IMR-90 (cell line): ENCODE results near the gene SSTR1. TPM values are rescaled to one million over a fixed set of nuclear protein-coding genes. Genes with fewer than 3 reads are reported as not detected.

Experiments
- ATAC-seq: fragments of 200-7000 bp; cut with Tn5 transposase; 2 replicates; pipeline ENCODE4 v1.9.1; 2020; ENCODE audit warnings: low read depth, mild to moderate bottlenecking, moderate library complexity
- BruUV-seq: library from RNA; stranded (reverse); fragments of 400-500 nt; replicated peaks from 2 replicates; lab custom pipeline; 2021; lab: Mats Ljungman, UMichigan
- CTCF ChIA-PET: fragments of 300-600 bp; formaldehyde crosslinking; extraction: SDS; loops from one replicate; lab custom pipeline; 2021; ENCODE audit warnings: antibody characterized with exemption; lab: Yijun Ruan, JAX
- POLR2A ChIA-PET: fragments of 300-600 bp; sonication (Branson Sonifier 250); formaldehyde crosslinking; loops from one replicate; lab custom pipeline; 2022; ENCODE audit warnings: antibody characterized with exemption; ENCODE audit not compliant: unreplicated experiment; lab: Charles Lee
- DNase-seq: peaks from one replicate; pipeline ENCODE4 v3.0.0; 2013
- H2AFZ ChIP-seq: replicated peaks from 2 replicates; pipeline ENCODE3; 2013; ENCODE audit warnings: low read length, mild to moderate bottlenecking; ENCODE audit not compliant: poor library complexity
- H2AK5ac ChIP-seq: 2 replicates; pipeline ENCODE4 v1.6.1; 2013; ENCODE audit warnings: low read depth, low read length, inconsistent platforms
- H2AK9ac ChIP-seq: replicated peaks from 2 replicates; pipeline ENCODE3; 2013; ENCODE audit warnings: mild to moderate bottlenecking, low read depth, low read length, moderate library complexity; ENCODE audit not compliant: poor library complexity
- H2BK120ac ChIP-seq: 2 replicates; pipeline ENCODE4 v1.6.1; 2013; ENCODE audit warnings: low read depth, low read length, inconsistent platforms
- H2BK15ac ChIP-seq: 3 replicates; pipeline ENCODE4 v1.6.1; 2013; ENCODE audit warnings: low read depth, low read length, inconsistent platforms
- H2BK20ac ChIP-seq: 2 replicates; pipeline ENCODE4 v1.6.1; 2013; ENCODE audit warnings: low read depth, mild to moderate bottlenecking, inconsistent platforms, low read length, moderate library complexity
- H2BK5ac ChIP-seq: 2 replicates; pipeline ENCODE4 v1.6.1; 2013; ENCODE audit warnings: mild to moderate bottlenecking, low read depth, low read length, inconsistent platforms; ENCODE audit not compliant: poor library complexity, severe bottlenecking
- H3K14ac ChIP-seq: replicated peaks from 2 replicates; pipeline ENCODE4 v1.6.1; 2013; ENCODE audit warnings: low read depth, low read length, inconsistent platforms
- H3K18ac ChIP-seq: 2 replicates; pipeline ENCODE4 v1.6.1; 2013; ENCODE audit warnings: low read depth, low read length, control low read depth
- H3K23ac ChIP-seq: 2 replicates; pipeline ENCODE4 v1.6.1; 2013; ENCODE audit warnings: low read depth, low read length, inconsistent platforms
- H3K27ac ChIP-seq: 2 replicates; pipeline ENCODE4 v1.5.1; 2013; ENCODE audit warnings: mild to moderate bottlenecking, control low read depth, low read length; ENCODE audit not compliant: insufficient read depth
- H3K27me3 ChIP-seq: 2 replicates; pipeline ENCODE4 v1.6.1; 2013; ENCODE audit warnings: low read length; ENCODE audit not compliant: control insufficient read depth, insufficient read depth
- H3K36me3 ChIP-seq: 2 replicates; pipeline ENCODE4 v1.6.1; 2013; ENCODE audit warnings: low read length, mixed read lengths; ENCODE audit not compliant: control insufficient read depth, insufficient read depth
- H3K4ac ChIP-seq: 2 replicates; pipeline ENCODE4 v1.6.1; 2013; ENCODE audit warnings: low read depth, low read length, inconsistent platforms
- H3K4me1 ChIP-seq: 2 replicates; pipeline ENCODE4 v1.6.1; 2013; ENCODE audit warnings: low read length, mixed read lengths; ENCODE audit not compliant: control insufficient read depth, insufficient read depth
- H3K4me2 ChIP-seq: 2 replicates; pipeline ENCODE4 v1.6.1; 2013; ENCODE audit warnings: low read depth, mild to moderate bottlenecking, control low read depth, low read length, moderate library complexity
- H3K4me3 ChIP-seq: 2 replicates; pipeline ENCODE4 v1.5.1; 2013; ENCODE audit warnings: low read depth, mild to moderate bottlenecking, control low read depth, low read length, moderate library complexity; ENCODE audit not compliant: insufficient read depth
- H3K56ac ChIP-seq: 2 replicates; pipeline ENCODE4 v1.6.1; 2013; ENCODE audit warnings: low read length, inconsistent platforms; ENCODE audit not compliant: insufficient read depth; ENCODE audit errors: extremely low read depth
- H3K79me1 ChIP-seq, 2 experiments: 2 replicates each; pipeline ENCODE4 v1.6.1; 2013; ENCODE audit warnings: low read length in 2 of 2, inconsistent platforms in 1 of 2, low read depth in 1 of 2
- H3K9ac ChIP-seq: 2 replicates; pipeline ENCODE4 v1.6.1; 2013; ENCODE audit warnings: low read depth, low read length, control low read depth
- H3K9me1 ChIP-seq: 2 replicates; pipeline ENCODE4 v1.6.1; 2013; ENCODE audit warnings: low read length, inconsistent platforms; ENCODE audit not compliant: insufficient read depth
- H3K9me3 ChIP-seq: 2 replicates; pipeline ENCODE4 v1.6.1; 2013; ENCODE audit warnings: low read length; ENCODE audit not compliant: control insufficient read depth, insufficient read depth
- H4K20me1 ChIP-seq: 2 replicates; pipeline ENCODE4 v1.6.1; 2013; ENCODE audit warnings: low read length, inconsistent platforms; ENCODE audit not compliant: insufficient read depth
- H4K5ac ChIP-seq: 2 replicates; pipeline ENCODE4 v1.6.1; 2013; ENCODE audit warnings: mild to moderate bottlenecking, low read depth, low read length, control low read depth
- H4K8ac ChIP-seq, 2 experiments: 2 replicates each; pipeline ENCODE4 v1.6.1; 2013; ENCODE audit warnings: low read depth in 2 of 2, low read length in 2 of 2, control low read depth in 1 of 2, inconsistent platforms in 1 of 2
- H4K91ac ChIP-seq: 2 replicates; pipeline ENCODE4 v1.6.1; 2013; ENCODE audit warnings: low read depth, low read length, inconsistent platforms; ENCODE audit not compliant: insufficient read depth
- BHLHE40 ChIP-seq: fragments of 150-350 bp; IDR thresholded peaks from 2 replicates; pipeline ENCODE4 v1.6.1; 2016; ENCODE audit warnings: mild to moderate bottlenecking, low read depth, low read length
- MAZ ChIP-seq: IDR thresholded peaks from 2 replicates; pipeline ENCODE4 v1.6.1; 2012; ENCODE audit warnings: low read depth, mild to moderate bottlenecking, low read length, improper control_type of control experiment, moderate library complexity, borderline replicate concordance
- MXI1 ChIP-seq: IDR thresholded peaks from 2 replicates; pipeline ENCODE4 v1.6.1; 2012; ENCODE audit warnings: low read depth, mild to moderate bottlenecking, low read length, moderate library complexity, borderline replicate concordance
- NFE2L2 ChIP-seq: fragments of 150-350 bp; IDR thresholded peaks from 2 replicates; pipeline ENCODE4 v1.6.1; 2016; ENCODE audit warnings: low read depth, mild to moderate bottlenecking, low read length
- RAD21 ChIP-seq: IDR thresholded peaks from 2 replicates; pipeline ENCODE4 v1.6.1; 2012; ENCODE audit warnings: low read length, improper control_type of control experiment
- SMC3 ChIP-seq: fragments of 150-350 bp; IDR thresholded peaks from 2 replicates; pipeline ENCODE4 v1.6.1; 2016; ENCODE audit warnings: low read depth, mild to moderate bottlenecking, antibody characterized with exemption, low read length, moderate library complexity
- WGBS, 2 experiments: methylation state at CpG; one replicate each; pipeline versions ENCODE4 v1.1.5 to v1.1.7; 2013; ENCODE audit warnings: missing lambda C conversion rate in 2 of 2; ENCODE audit not compliant: insufficient read length in 1 of 2; ENCODE audit errors: extremely low coverage in 2 of 2; 5-methylcytosine and 5-hydroxymethylcytosine counted together
- dilution Hi-C: fragments of 300-500 bp; cut with HindIII; formaldehyde crosslinking; loops from one replicate; pipeline ENCODE4 v1.14.3; 2018; ENCODE audit warnings: low sequenced_read_pairs; ENCODE audit not compliant: unreplicated experiment
- in situ Hi-C: fragments of 300-500 bp; cut with MboI; formaldehyde crosslinking; loops from 3 replicates; pipeline ENCODE4 v1.14.3; 2019; ENCODE audit warnings: low sequenced_read_pairs, inconsistent platforms, mixed read lengths
- intact Hi-C: fragments of 100-400 bp; cut with micrococcal nuclease; formaldehyde crosslinking; loops from 2 replicates; pipeline ENCODE4 v1.10.0; 2022
- polyA plus RNA-seq, 3 experiments: library from polyadenylated mRNA; depleted of rRNA; stranded (reverse); fragments of >200 nt; gene quantifications; 2 replicates each; pipeline ENCODE4 v1.2.3, GENCODE V29; 2012; ENCODE audit warnings: low replicate concordance in 1 of 3
- total RNA-seq: library from RNA; depleted of rRNA; stranded (reverse); fragments of >200 nt; gene quantifications from 2 replicates; pipeline ENCODE4 v1.2.3, GENCODE V29; 2012
- TF ChIP-seq, protein P1 (sequence below): conservative IDR thresholded peaks from 2 replicates; pipeline ENCODE4 v1.5.1; 2012; ENCODE audit warnings: mild to moderate bottlenecking, low read depth, low read length, improper control_type of control experiment
- TF ChIP-seq, protein P2 (sequence below): fragments of 150-350 bp; IDR thresholded peaks from 2 replicates; pipeline ENCODE4 v1.6.1; 2016; ENCODE audit warnings: low read depth, mild to moderate bottlenecking, low read length, moderate library complexity, borderline replicate concordance
- TF ChIP-seq, protein P3 (sequence below): fragments of 150-350 bp; IDR thresholded peaks from 2 replicates; pipeline ENCODE4 v1.6.1; 2017; ENCODE audit warnings: mild to moderate bottlenecking, antibody characterized with exemption, low read length, low read depth

SSTR1 gene
- total and polyA plus RNA-seq, 2 of the 4 experiments (the other 2 are of a cell fraction) = 1.1 to 5.5 TPM

DNA sequence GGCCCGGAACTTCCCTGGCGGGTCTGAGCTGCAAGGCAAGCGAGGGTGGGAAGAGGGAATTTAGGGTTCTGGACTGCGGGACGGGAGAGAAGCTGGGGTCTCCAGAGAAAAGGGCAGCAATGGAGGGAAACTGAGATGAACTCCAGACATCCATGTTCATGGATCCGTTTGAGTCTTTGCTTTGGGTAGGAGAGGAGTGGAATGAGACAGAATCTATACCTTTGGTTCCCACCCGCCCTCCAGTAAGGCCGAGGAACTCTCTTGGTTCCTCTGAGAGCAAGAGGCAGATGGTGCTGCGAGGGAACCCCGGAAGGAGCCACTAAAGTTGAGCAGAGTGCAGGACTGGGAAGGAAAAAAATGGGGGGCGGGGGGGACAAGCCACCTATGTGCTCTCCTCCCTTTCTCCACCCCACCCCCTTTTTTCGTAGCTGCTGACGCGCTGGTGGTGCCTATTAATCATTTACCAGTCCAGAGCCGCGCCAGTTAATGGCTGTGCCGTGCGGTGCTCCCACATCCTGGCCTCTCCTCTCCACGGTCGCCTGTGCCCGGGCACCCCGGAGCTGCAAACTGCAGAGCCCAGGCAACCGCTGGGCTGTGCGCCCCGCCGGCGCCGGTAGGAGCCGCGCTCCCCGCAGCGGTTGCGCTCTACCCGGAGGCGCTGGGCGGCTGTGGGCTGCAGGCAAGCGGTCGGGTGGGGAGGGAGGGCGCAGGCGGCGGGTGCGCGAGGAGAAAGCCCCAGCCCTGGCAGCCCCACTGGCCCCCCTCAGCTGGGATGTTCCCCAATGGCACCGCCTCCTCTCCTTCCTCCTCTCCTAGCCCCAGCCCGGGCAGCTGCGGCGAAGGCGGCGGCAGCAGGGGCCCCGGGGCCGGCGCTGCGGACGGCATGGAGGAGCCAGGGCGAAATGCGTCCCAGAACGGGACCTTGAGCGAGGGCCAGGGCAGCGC is 1.2 kb downstream of the SSTR1 start:
- Histone ChIP-seq H3K4me3 (peak overlapping the region; percentile 61), H4K91ac (peak overlapping the region; percentile 83), H4K8ac (peak overlapping the region; percentile 67 to 82), H2AFZ (peak overlapping the region; percentile 90), H2AK9ac (peak overlapping the region; percentile 80), H3K27ac (peak overlapping the region; percentile 8; the same call in 1 of the 2 replicates), H4K20me1 (no peaks in the 10 kb centered on the region), H2BK20ac (peak overlapping the region; percentile 85; the same call in 1 of the 2 replicates), H3K9ac (peak overlapping the region; percentile 38; the same call in 1 of the 2 replicates), H3K79me1 (peaks cover 0 to 20% of the 10 kb centered on the region in 2 experiments; a peak in 2 of 4 replicates), H2AK5ac (peak overlapping the region; percentile 88), H3K9me1 (peaks cover 9% of the 10 kb centered on the region; the same call in 1 of the 2 replicates), H3K23ac (peak overlapping the region; percentile 79), H2BK15ac (peak overlapping the region; percentile 91; the same call in 2 of the 3 replicates), H3K27me3 (no peaks in the 10 kb centered on the region), H2BK120ac (peak overlapping the region; percentile 74), H3K4me1 (peaks cover 11% of the 10 kb centered on the region; the same call in 1 of the 2 replicates), H3K4me2 (peak overlapping the region; percentile 85), H4K5ac (peak overlapping the region; percentile 61; the same call in 1 of the 2 replicates), H3K18ac (peak overlapping the region; percentile 49; the same call in 1 of the 2 replicates), H3K14ac (peak overlapping the region; percentile 38), H3K4ac (peak overlapping the region; percentile 74), H3K9me3 (peaks cover 2% of the 10 kb centered on the region; the same call in 1 of the 2 replicates), H3K56ac (no peak overlapping the region), H2BK5ac (peak overlapping the region; percentile 68), H3K36me3 (no peaks in the 10 kb centered on the region)
- no TSS peak for BruUV-seq
- POLR2A ChIA-PET = no interaction called here
- peak; percentile 79 for ATAC-seq
- in situ Hi-C loops = loop anchor here (10.0 kb wide), 2 partner anchors 304 to 656 kb away; no protein-coding TSS in a partner anchor
- 0% methylated on average over 2 of the region's 59 CpGs; no CpG with 5 or more reads in 1 of the 2 experiments for WGBS, 2 experiments
- dilution Hi-C loops = no loop called here
- DNase-seq = peak; percentile 74
- intact Hi-C loops = loop anchor here (1.0 kb wide), 2 partner anchors 223 to 391 kb away; no protein-coding TSS in a partner anchor
- CTCF ChIA-PET = interaction anchor here (0.6 to 1.1 kb wide), 3 partner anchors 9 to 382 kb away, joined by 3 to 4 read pairs (median 3); no protein-coding TSS in a partner anchor
- TF ChIP-seq BHLHE40 (no peak), MXI1 (no peak), SMC3 (peak; percentile 38), MAZ (peak; percentile 56; the same call in 1 of the 2 replicates), NFE2L2 (no peak), RAD21 (peak; percentile 63)
- TF ChIP-seq, protein P1, sequence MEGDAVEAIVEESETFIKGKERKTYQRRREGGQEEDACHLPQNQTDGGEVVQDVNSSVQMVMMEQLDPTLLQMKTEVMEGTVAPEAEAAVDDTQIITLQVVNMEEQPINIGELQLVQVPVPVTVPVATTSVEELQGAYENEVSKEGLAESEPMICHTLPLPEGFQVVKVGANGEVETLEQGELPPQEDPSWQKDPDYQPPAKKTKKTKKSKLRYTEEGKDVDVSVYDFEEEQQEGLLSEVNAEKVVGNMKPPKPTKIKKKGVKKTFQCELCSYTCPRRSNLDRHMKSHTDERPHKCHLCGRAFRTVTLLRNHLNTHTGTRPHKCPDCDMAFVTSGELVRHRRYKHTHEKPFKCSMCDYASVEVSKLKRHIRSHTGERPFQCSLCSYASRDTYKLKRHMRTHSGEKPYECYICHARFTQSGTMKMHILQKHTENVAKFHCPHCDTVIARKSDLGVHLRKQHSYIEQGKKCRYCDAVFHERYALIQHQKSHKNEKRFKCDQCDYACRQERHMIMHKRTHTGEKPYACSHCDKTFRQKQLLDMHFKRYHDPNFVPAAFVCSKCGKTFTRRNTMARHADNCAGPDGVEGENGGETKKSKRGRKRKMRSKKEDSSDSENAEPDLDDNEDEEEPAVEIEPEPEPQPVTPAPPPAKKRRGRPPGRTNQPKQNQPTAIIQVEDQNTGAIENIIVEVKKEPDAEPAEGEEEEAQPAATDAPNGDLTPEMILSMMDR = peak; percentile 53
- TF ChIP-seq, protein P2, sequence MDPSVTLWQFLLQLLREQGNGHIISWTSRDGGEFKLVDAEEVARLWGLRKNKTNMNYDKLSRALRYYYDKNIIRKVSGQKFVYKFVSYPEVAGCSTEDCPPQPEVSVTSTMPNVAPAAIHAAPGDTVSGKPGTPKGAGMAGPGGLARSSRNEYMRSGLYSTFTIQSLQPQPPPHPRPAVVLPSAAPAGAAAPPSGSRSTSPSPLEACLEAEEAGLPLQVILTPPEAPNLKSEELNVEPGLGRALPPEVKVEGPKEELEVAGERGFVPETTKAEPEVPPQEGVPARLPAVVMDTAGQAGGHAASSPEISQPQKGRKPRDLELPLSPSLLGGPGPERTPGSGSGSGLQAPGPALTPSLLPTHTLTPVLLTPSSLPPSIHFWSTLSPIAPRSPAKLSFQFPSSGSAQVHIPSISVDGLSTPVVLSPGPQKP = no peak
- TF ChIP-seq, protein P3, sequence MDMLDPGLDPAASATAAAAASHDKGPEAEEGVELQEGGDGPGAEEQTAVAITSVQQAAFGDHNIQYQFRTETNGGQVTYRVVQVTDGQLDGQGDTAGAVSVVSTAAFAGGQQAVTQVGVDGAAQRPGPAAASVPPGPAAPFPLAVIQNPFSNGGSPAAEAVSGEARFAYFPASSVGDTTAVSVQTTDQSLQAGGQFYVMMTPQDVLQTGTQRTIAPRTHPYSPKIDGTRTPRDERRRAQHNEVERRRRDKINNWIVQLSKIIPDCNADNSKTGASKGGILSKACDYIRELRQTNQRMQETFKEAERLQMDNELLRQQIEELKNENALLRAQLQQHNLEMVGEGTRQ = no peak
